HG02938 (cell line): ENCODE measurements around the gene PPP3CA.
"Not testable (repeated sequence)": the region's sequence is repeated elsewhere in the genome, so short reads cannot be mapped to it uniquely, and the experiment has no call there.

Experiments
- ATAC-seq: cut with Tn5 transposase; IDR thresholded peaks from one replicate; pipeline ENCODE4 v1.9.1; 2021; ENCODE audit warnings: mild to moderate bottlenecking, moderate library complexity; ENCODE audit not compliant: unreplicated experiment

Gene PPP3CA

GRCh38 chr4:101258883-101259282, 88.4 kb downstream of the PPP3CA start:
- ATAC-seq, result no peak

- ATAC-seq, result no peak
Measured at GRCh38 chr4:101256222-101256621, 91.1 kb downstream of the PPP3CA start.

- no peak for ATAC-seq
Measured at GRCh38 chr4:101254776-101255175, 92.5 kb downstream of the PPP3CA start.

- ATAC-seq, result no peak
Measured at GRCh38 chr4:101253121-101253520, 94.2 kb downstream of the PPP3CA start.

GRCh38 chr4:101252721-101253120, 94.6 kb downstream of the PPP3CA start:
- ATAC-seq, result no peak

GRCh38 chr4:101251261-101251660, 96.1 kb downstream of the PPP3CA start:
- no peak for ATAC-seq

- no peak for ATAC-seq
Measured at GRCh38 chr4:101244349-101244748, 103.0 kb downstream of the PPP3CA start.

GRCh38 chr4:101242441-101242840, 104.9 kb downstream of the PPP3CA start:
- ATAC-seq, result no peak

- ATAC-seq, result no peak
Measured at GRCh38 chr4:101240099-101240498, 107.2 kb downstream of the PPP3CA start.

- ATAC-seq, result no peak
Measured at GRCh38 chr4:101239665-101240064, 107.7 kb downstream of the PPP3CA start.

- ATAC-seq, result no peak
Measured at GRCh38 chr4:101238706-101239105, 108.6 kb downstream of the PPP3CA start.

- ATAC-seq, result no peak
Measured at GRCh38 chr4:101237773-101238172, 109.6 kb downstream of the PPP3CA start.

GRCh38 chr4:101236097-101236496, 111.2 kb downstream of the PPP3CA start:
- ATAC-seq, result no peak

GRCh38 chr4:101234141-101234540, 113.2 kb downstream of the PPP3CA start:
- ATAC-seq, result not testable (repeated sequence)

GRCh38 chr4:101232074-101232776, 115.1 kb downstream of the PPP3CA start:
- peak; percentile 79 for ATAC-seq

- ATAC-seq, result no peak
Measured at GRCh38 chr4:101230801-101231426, 116.4 kb downstream of the PPP3CA start.

GRCh38 chr4:101229116-101229515, 118.2 kb downstream of the PPP3CA start:
- no peak for ATAC-seq

GRCh38 chr4:101227715-101228114, 119.6 kb downstream of the PPP3CA start:
- ATAC-seq, result no peak

GRCh38 chr4:101224358-101225218, 122.7 kb downstream of the PPP3CA start:
- no peak for ATAC-seq

- no peak for ATAC-seq
Measured at GRCh38 chr4:101222156-101222845, 125.0 kb downstream of the PPP3CA start.

- ATAC-seq, result no peak
Measured at GRCh38 chr4:101221294-101221693, 126.0 kb downstream of the PPP3CA start.
